Testis (tissue), 2 donors: Measurements from ENCODE around the gene SEMA3C.

Experiments used
- CTCF ChIP-seq, 3 experiments: fragments of 450-650 bp in 2 of 3; fragments of 200-600 bp in 1 of 3; sonication (generic) in 1 of 3; IDR thresholded peaks; one replicate each; pipeline ENCODE4 v1.5.1; 2016 to 2019; ENCODE audit warnings: antibody characterized with exemption in 3 of 3, mild to moderate bottlenecking in 2 of 3, moderate library complexity in 1 of 3
- POLR2A ChIP-seq: fragments of 450-650 bp; IDR thresholded peaks from one replicate; pipeline ENCODE4 v1.6.1; 2017; ENCODE audit warnings: antibody characterized with exemption, mild to moderate bottlenecking, moderate library complexity

GRCh38 chr7:80735330-80735729 is 183.5 kb downstream of the SEMA3C start:
- TF ChIP-seq CTCF (IDR thresholded peaks at IDR 0.05) (no peak), POLR2A (no peak)
